Measurements from ENCODE around the gene TPP2.

Gene TPP2

DNA sequence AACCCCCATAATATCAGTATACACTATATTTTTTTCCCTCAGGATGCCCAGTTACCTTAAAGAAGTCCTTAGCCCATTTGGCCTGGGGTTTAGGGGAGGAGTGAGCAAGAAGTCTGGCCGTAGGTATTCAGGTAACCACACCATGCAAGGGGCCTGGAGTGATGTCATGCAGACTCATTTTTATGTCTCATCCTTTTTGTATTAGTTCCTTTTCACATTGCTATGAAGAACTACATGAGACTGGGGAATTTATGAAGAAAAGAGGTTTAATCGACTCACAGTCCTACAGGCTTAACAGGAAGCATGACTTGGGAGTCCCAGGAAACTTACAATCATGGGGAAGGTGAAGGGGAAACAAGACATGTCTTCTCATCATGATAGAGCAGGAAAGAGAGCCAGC, 12.2 kb downstream of the TPP2 start:
- Histone ChIP-seq H3K4me1 (ENCODE audit: control insufficient read depth in 1 of 2, insufficient read depth in 1 of 2, low read depth in 1 of 2, low read length in 1 of 2) (peaks cover 0 to 6% of the 10 kb centered on the region in 2 experiments), H3K4me3 (ENCODE audit: low read depth in 1 of 2, low read length in 1 of 2) (no peak overlapping the region), H3K36me3 (peaks cover 19% of the 10 kb centered on the region), H3K27ac (peak overlapping the region; percentile 13), H3K9me3 (no peaks in the 10 kb centered on the region), H3K27me3 (no peaks in the 10 kb centered on the region)
- TF ChIP-seq, protein P1, sequence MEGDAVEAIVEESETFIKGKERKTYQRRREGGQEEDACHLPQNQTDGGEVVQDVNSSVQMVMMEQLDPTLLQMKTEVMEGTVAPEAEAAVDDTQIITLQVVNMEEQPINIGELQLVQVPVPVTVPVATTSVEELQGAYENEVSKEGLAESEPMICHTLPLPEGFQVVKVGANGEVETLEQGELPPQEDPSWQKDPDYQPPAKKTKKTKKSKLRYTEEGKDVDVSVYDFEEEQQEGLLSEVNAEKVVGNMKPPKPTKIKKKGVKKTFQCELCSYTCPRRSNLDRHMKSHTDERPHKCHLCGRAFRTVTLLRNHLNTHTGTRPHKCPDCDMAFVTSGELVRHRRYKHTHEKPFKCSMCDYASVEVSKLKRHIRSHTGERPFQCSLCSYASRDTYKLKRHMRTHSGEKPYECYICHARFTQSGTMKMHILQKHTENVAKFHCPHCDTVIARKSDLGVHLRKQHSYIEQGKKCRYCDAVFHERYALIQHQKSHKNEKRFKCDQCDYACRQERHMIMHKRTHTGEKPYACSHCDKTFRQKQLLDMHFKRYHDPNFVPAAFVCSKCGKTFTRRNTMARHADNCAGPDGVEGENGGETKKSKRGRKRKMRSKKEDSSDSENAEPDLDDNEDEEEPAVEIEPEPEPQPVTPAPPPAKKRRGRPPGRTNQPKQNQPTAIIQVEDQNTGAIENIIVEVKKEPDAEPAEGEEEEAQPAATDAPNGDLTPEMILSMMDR (IDR thresholded peaks at IDR 0.05): no peak

DNA sequence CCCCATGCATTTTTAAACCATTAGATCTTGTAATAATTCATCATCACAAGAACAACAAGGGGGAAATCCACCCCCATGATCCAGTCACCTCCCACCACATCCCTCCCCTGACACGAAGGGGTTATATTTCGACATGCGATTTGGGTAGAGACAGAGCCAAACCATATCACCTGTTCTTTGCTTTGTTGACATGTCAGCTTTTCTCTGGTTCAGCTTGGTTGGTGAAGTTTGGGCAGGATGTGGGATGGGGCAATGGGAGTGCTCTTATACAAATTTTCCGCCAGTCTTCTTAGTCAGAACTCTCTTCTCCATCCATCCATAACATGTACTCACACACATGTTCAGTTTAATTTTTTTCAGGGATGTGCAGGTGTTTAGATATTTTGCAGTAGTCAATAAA, 12.9 kb downstream of the TPP2 start:
- TF ChIP-seq, protein P1 (IDR thresholded peaks at IDR 0.05): no peak
- H3K27me3 ChIP-seq: no peaks in the 10 kb centered on the region
- H3K4me3 ChIP-seq (ENCODE audit: low read depth in 1 of 2, low read length in 1 of 2): no peak overlapping the region
- peaks cover 0 to 6% of the 10 kb centered on the region in 2 experiments for H3K4me1 ChIP-seq (ENCODE audit: control insufficient read depth in 1 of 2, insufficient read depth in 1 of 2, low read depth in 1 of 2, low read length in 1 of 2)
- peaks cover 20% of the 10 kb centered on the region for H3K36me3 ChIP-seq
- H3K27ac ChIP-seq: no peak overlapping the region
- no peaks in the 10 kb centered on the region for H3K9me3 ChIP-seq

DNA sequence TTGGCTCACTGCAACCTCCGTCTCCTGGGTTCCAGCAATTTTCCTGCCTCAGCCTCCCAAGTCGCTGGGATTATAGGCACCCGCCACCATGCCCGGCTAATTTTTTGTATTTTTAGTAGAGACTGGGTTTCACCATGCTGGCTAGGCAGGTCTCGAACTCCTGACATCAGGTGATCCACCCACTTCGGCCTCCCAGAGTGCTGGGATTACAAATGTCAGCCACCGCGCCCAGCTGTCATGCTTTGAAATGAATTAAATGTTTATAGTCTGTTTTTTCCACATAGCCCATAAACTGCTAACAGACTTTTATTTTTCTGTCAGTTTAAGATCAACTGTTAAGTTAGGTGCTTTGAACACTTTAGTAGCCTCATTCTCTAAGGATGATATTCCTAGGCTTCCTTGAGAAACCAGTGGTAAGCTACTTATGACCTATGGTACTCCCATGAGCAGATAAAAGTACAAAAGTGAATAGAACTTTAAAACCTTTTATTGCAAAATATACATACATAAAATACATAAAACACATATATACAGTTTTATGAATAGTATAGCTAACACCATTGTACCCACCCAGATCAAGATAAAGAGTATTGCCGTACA, 13.6 kb downstream of the TPP2 start:
- TF ChIP-seq, protein P1 (IDR thresholded peaks at IDR 0.05): no peak
- no peak overlapping the region for H3K4me3 ChIP-seq (ENCODE audit: low read depth in 1 of 2, low read length in 1 of 2)
- H3K4me1 ChIP-seq (ENCODE audit: control insufficient read depth in 1 of 2, insufficient read depth in 1 of 2, low read depth in 1 of 2, low read length in 1 of 2): peaks cover 0 to 6% of the 10 kb centered on the region in 2 experiments
- peaks cover 27% of the 10 kb centered on the region for H3K36me3 ChIP-seq
- no peaks in the 10 kb centered on the region for H3K27me3 ChIP-seq
- no peaks in the 10 kb centered on the region for H3K9me3 ChIP-seq
- no peak overlapping the region for H3K27ac ChIP-seq

DNA sequence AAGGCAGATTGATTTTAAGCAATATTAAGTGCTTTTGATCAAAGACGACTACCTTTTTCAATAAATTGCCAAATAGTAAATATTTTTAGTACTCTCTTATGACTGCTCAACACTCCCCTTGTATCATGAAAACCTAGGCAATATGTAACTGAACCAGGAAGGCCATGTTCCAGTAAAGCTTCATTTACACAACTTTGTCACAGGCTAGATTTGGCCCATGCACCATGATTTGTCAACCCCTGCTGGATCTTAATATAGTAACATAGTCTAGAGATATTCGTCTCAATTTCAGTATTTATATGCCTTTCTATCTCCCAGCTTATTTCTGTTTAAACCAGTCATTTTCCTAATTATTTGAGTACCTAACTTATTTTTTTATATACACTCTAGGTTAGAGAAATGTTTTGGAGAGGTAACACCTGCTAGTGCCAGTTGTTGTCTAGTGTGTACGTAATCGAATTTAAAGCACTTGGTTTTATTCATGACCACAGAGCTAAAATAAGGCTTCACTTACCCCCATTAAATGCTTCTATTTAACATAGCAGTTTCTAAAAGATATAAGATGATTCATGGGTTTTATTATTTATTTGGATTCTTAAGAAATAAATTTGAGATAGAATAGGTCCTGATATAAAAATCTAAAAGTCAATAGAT, 21.0 kb downstream of the TPP2 start:
- no peak overlapping the region for H3K27ac ChIP-seq
- peaks cover 62% of the 10 kb centered on the region for H3K36me3 ChIP-seq
- H3K9me3 ChIP-seq: no peaks in the 10 kb centered on the region
- no peak overlapping the region for H3K4me3 ChIP-seq (ENCODE audit: low read depth in 1 of 2, low read length in 1 of 2)
- no peaks in the 10 kb centered on the region for H3K27me3 ChIP-seq
- H3K4me1 ChIP-seq (ENCODE audit: control insufficient read depth in 1 of 2, insufficient read depth in 1 of 2, low read depth in 1 of 2, low read length in 1 of 2): no peaks in the 10 kb centered on the region
- TF ChIP-seq, protein P1 (IDR thresholded peaks at IDR 0.05): no peak

DNA sequence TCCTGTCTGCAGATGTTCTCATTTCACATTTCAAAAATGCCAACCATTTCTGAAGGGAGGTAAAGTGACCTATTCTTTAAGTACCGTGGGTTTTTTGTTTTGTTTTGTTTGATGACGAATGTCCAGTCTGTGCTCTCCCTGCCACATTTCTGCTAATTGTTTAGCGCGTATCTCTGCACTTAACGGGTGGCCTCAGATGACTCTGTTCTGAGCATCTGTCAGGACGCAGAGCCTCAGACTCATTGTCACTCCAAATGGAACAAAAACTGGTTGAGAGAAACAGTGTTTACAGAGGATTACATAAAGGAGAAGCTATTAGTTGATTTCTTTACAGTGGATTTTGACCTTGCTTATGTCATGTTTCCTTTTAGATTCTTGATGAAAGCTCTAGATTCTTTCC, 23.7 kb downstream of the TPP2 start:
- TF ChIP-seq, protein P1 (IDR thresholded peaks at IDR 0.05): no peak
- H3K27me3 ChIP-seq: no peaks in the 10 kb centered on the region
- H3K9me3 ChIP-seq: no peaks in the 10 kb centered on the region
- no peak overlapping the region for H3K27ac ChIP-seq
- no peak overlapping the region for H3K4me3 ChIP-seq (ENCODE audit: low read depth in 1 of 2, low read length in 1 of 2)
- H3K4me1 ChIP-seq (ENCODE audit: control insufficient read depth in 1 of 2, insufficient read depth in 1 of 2, low read depth in 1 of 2, low read length in 1 of 2): no peaks in the 10 kb centered on the region
- H3K36me3 ChIP-seq: peaks cover 70% of the 10 kb centered on the region
